Mesendoderm (in vitro differentiated cells): ENCODE results near the gene PRSS38.

Experiments
- DNase-seq: peaks from one replicate; pipeline ENCODE4 v3.0.0; 2013
- H2AK5ac ChIP-seq: 2 replicates; pipeline ENCODE4 v1.6.1; 2013; ENCODE audit warnings: low read length, inconsistent platforms
- H2BK120ac ChIP-seq: 2 replicates; pipeline ENCODE4 v1.6.1; 2013; ENCODE audit warnings: low read depth, mild to moderate bottlenecking, low read length, moderate library complexity, mixed read lengths
- H2BK15ac ChIP-seq: replicated peaks from 2 replicates; pipeline ENCODE4 v1.6.1; 2013; ENCODE audit warnings: low read depth, mild to moderate bottlenecking, moderate library complexity
- H2BK5ac ChIP-seq: 2 replicates; pipeline ENCODE4 v1.6.1; 2013; ENCODE audit warnings: low read length, inconsistent platforms
- H3K18ac ChIP-seq: 2 replicates; pipeline ENCODE4 v1.6.1; 2013; ENCODE audit warnings: mild to moderate bottlenecking, low read length, mixed read lengths
- H3K23ac ChIP-seq: one replicate; pipeline ENCODE4 v1.6.1; 2013; ENCODE audit warnings: low read length
- H3K27ac ChIP-seq: 2 replicates; pipeline ENCODE4 v1.5.1; 2013; ENCODE audit warnings: low read depth, mild to moderate bottlenecking, inconsistent platforms, low read length, moderate library complexity
- H3K27me3 ChIP-seq: 2 replicates; pipeline ENCODE4 v1.6.1; 2013; ENCODE audit warnings: low read length, control low read depth, mild to moderate bottlenecking, inconsistent platforms; ENCODE audit not compliant: insufficient read depth, poor library complexity
- H3K36me3 ChIP-seq: 2 replicates; pipeline ENCODE4 v1.6.1; 2013; ENCODE audit warnings: low read length, inconsistent platforms; ENCODE audit not compliant: control insufficient read depth, insufficient read depth
- H3K4ac ChIP-seq: one replicate; pipeline ENCODE4 v1.6.1; 2013; ENCODE audit warnings: low read depth, mild to moderate bottlenecking, low read length, moderate library complexity
- H3K4me1 ChIP-seq: 2 replicates; pipeline ENCODE4 v1.6.1; 2013; ENCODE audit warnings: low read depth, low read length, inconsistent platforms; ENCODE audit not compliant: control insufficient read depth
- H3K4me2 ChIP-seq: 2 replicates; pipeline ENCODE4 v1.6.1; 2013; ENCODE audit warnings: low read length
- H3K4me3 ChIP-seq: 2 replicates; pipeline ENCODE4 v1.5.1; 2013; ENCODE audit warnings: mild to moderate bottlenecking, low read length
- H3K56ac ChIP-seq: one replicate; pipeline ENCODE4 v1.6.1; 2013; ENCODE audit warnings: low read length
- H3K79me1 ChIP-seq: 2 replicates; pipeline ENCODE4 v1.6.1; 2013; ENCODE audit warnings: low read length, inconsistent platforms
- H3K79me2 ChIP-seq: 2 replicates; pipeline ENCODE4 v1.6.1; 2013; ENCODE audit warnings: mild to moderate bottlenecking, low read length; ENCODE audit not compliant: control insufficient read depth, insufficient read depth
- H3K9ac ChIP-seq: 2 replicates; pipeline ENCODE4 v1.6.1; 2013; ENCODE audit warnings: low read length, inconsistent platforms
- H4K5ac ChIP-seq: one replicate; pipeline ENCODE4 v1.6.1; 2013; ENCODE audit warnings: low read length
- H4K8ac ChIP-seq: one replicate; pipeline ENCODE4 v1.6.1; 2013; ENCODE audit warnings: low read depth, mild to moderate bottlenecking, control low read depth, low read length, moderate library complexity
- WGBS: extraction: QIAGEN DNeasy Blood & Tissue Kit; methylation state at CpG from one replicate; pipeline ENCODE4 v1.1.7; 2013; ENCODE audit warnings: low lambda C conversion rate, missing lambda C conversion rate; ENCODE audit not compliant: insufficient coverage; ENCODE audit errors: extremely low coverage; 5-methylcytosine and 5-hydroxymethylcytosine counted together

The PRSS38 gene

GRCh38 chr1:227848430-227848932, 33.0 kb downstream of the PRSS38 start:
- WGBS, result no CpG with 5 or more reads among the region's 3 CpGs
- H2BK15ac ChIP-seq, result no peak overlapping the region

GRCh38 chr1:227849251-227849650, 33.8 kb downstream of the PRSS38 start:
- Histone ChIP-seq H3K27ac (no peak overlapping the region), H2BK5ac (no peak overlapping the region), H3K4me2 (no peak overlapping the region), H4K5ac (no peak overlapping the region), H3K36me3 (no peaks in the 10 kb centered on the region), H4K8ac (no peak overlapping the region), H3K4me1 (no peaks in the 10 kb centered on the region), H3K56ac (no peak overlapping the region), H3K79me1 (no peaks in the 10 kb centered on the region), H3K27me3 (no peaks in the 10 kb centered on the region), H3K23ac (no peak overlapping the region), H3K18ac (no peak overlapping the region), H3K79me2 (no peaks in the 10 kb centered on the region), H3K4me3 (no peak overlapping the region), H3K4ac (no peak overlapping the region), H3K9ac (no peak overlapping the region), H2BK15ac (no peak overlapping the region), H2AK5ac (no peak overlapping the region), H2BK120ac (no peak overlapping the region)
- no CpG with 5 or more reads among the region's 3 CpGs for WGBS
- no peak for DNase-seq

More at GRCh38 chr1:227848430-227848932, 33.0 kb downstream of the PRSS38 start:
- Histone ChIP-seq H4K5ac (no peak overlapping the region), H4K8ac (no peak overlapping the region), H3K27me3 (no peaks in the 10 kb centered on the region), H2AK5ac (no peak overlapping the region), H3K56ac (no peak overlapping the region), H3K79me2 (no peaks in the 10 kb centered on the region), H3K79me1 (no peaks in the 10 kb centered on the region), H3K9ac (no peak overlapping the region), H3K36me3 (no peaks in the 10 kb centered on the region), H2BK120ac (no peak overlapping the region), H3K27ac (no peak overlapping the region), H3K4me2 (no peak overlapping the region), H3K18ac (no peak overlapping the region), H2BK5ac (no peak overlapping the region), H3K4ac (no peak overlapping the region), H3K4me3 (no peak overlapping the region), H3K23ac (no peak overlapping the region), H3K4me1 (no peaks in the 10 kb centered on the region)
- peak; percentile 28 for DNase-seq

- DNase-seq, result no peak
These were observed 38.7 kb downstream of the PRSS38 start for GRCh38 chr1:227854189-227854588.

GRCh38 chr1:227855687-227856086, 40.2 kb downstream of the PRSS38 start:
- no peak overlapping the region for H2AK5ac ChIP-seq
- no peak overlapping the region for H4K8ac ChIP-seq
- no peak overlapping the region for H2BK5ac ChIP-seq
- H3K79me2 ChIP-seq, result no peaks in the 10 kb centered on the region
- no peak overlapping the region for H4K5ac ChIP-seq
- H3K4ac ChIP-seq, result no peak overlapping the region
- no peaks in the 10 kb centered on the region for H3K27me3 ChIP-seq
- H3K4me3 ChIP-seq, result no peak overlapping the region
- no peak overlapping the region for H3K27ac ChIP-seq
- no CpG with 5 or more reads among the region's 4 CpGs for WGBS
- H3K4me2 ChIP-seq, result no peak overlapping the region
- no peak overlapping the region for H3K9ac ChIP-seq
- no peak overlapping the region for H3K23ac ChIP-seq
- no peaks in the 10 kb centered on the region for H3K79me1 ChIP-seq
- H3K18ac ChIP-seq, result no peak overlapping the region
- no peak overlapping the region for H3K56ac ChIP-seq
- DNase-seq, result no peak
- no peaks in the 10 kb centered on the region for H3K36me3 ChIP-seq
- no peaks in the 10 kb centered on the region for H3K4me1 ChIP-seq
- H2BK120ac ChIP-seq, result no peak overlapping the region
- no peak overlapping the region for H2BK15ac ChIP-seq

More at GRCh38 chr1:227854189-227854588, 38.7 kb downstream of the PRSS38 start:
- no peak overlapping the region for H4K5ac ChIP-seq
- no peak overlapping the region for H2BK120ac ChIP-seq
- no peak overlapping the region for H2AK5ac ChIP-seq
- H2BK15ac ChIP-seq, result no peak overlapping the region
- no peak overlapping the region for H3K18ac ChIP-seq
- H3K36me3 ChIP-seq, result no peaks in the 10 kb centered on the region
- no peaks in the 10 kb centered on the region for H3K27me3 ChIP-seq
- H3K23ac ChIP-seq, result no peak overlapping the region
- H3K4ac ChIP-seq, result no peak overlapping the region
- H3K4me1 ChIP-seq, result no peaks in the 10 kb centered on the region
- H2BK5ac ChIP-seq, result no peak overlapping the region
- no peak overlapping the region for H3K4me2 ChIP-seq
- no peak overlapping the region for H3K27ac ChIP-seq
- no peak overlapping the region for H4K8ac ChIP-seq
- no peak overlapping the region for H3K56ac ChIP-seq
- H3K79me1 ChIP-seq, result no peaks in the 10 kb centered on the region
- H3K79me2 ChIP-seq, result no peaks in the 10 kb centered on the region
- no peak overlapping the region for H3K9ac ChIP-seq
- H3K4me3 ChIP-seq, result no peak overlapping the region

GRCh38 chr1:227856147-227856858, 40.8 kb downstream of the PRSS38 start:
- no peak overlapping the region for H3K4ac ChIP-seq
- no peaks in the 10 kb centered on the region for H3K79me1 ChIP-seq
- H3K79me2 ChIP-seq, result no peaks in the 10 kb centered on the region
- no peak for DNase-seq
- H4K5ac ChIP-seq, result no peak overlapping the region
- no CpG with 5 or more reads among the region's 7 CpGs for WGBS
- no peak overlapping the region for H2BK120ac ChIP-seq
- no peak overlapping the region for H2AK5ac ChIP-seq
- no peak overlapping the region for H4K8ac ChIP-seq
- no peaks in the 10 kb centered on the region for H3K27me3 ChIP-seq
- H3K4me1 ChIP-seq, result no peaks in the 10 kb centered on the region
- no peak overlapping the region for H3K56ac ChIP-seq
- H3K4me3 ChIP-seq, result no peak overlapping the region
- no peak overlapping the region for H3K27ac ChIP-seq
- H3K36me3 ChIP-seq, result no peaks in the 10 kb centered on the region
- no peak overlapping the region for H3K9ac ChIP-seq
- no peak overlapping the region for H2BK15ac ChIP-seq
- H3K23ac ChIP-seq, result no peak overlapping the region
- no peak overlapping the region for H2BK5ac ChIP-seq
- H3K4me2 ChIP-seq, result no peak overlapping the region
- no peak overlapping the region for H3K18ac ChIP-seq

GRCh38 chr1:227864882-227865281, 49.4 kb downstream of the PRSS38 start:
- DNase-seq, result no peak
- Histone ChIP-seq H4K8ac (no peak overlapping the region), H3K23ac (no peak overlapping the region), H3K27ac (no peak overlapping the region), H3K4me2 (no peak overlapping the region), H2AK5ac (no peak overlapping the region), H3K4me1 (no peaks in the 10 kb centered on the region), H2BK120ac (no peak overlapping the region), H3K79me2 (no peaks in the 10 kb centered on the region), H3K9ac (no peak overlapping the region), H3K36me3 (no peaks in the 10 kb centered on the region), H4K5ac (no peak overlapping the region), H2BK15ac (no peak overlapping the region), H3K27me3 (no peaks in the 10 kb centered on the region), H3K4ac (no peak overlapping the region), H2BK5ac (no peak overlapping the region), H3K18ac (no peak overlapping the region), H3K4me3 (no peak overlapping the region), H3K56ac (no peak overlapping the region), H3K79me1 (no peaks in the 10 kb centered on the region)
